NT2/D1 (cell line): ENCODE data around the gene UMAD1.

Experiments used
- SUZ12 ChIP-seq: IDR thresholded peaks from 2 replicates; pipeline ENCODE4 v1.6.1; 2011; ENCODE audit not compliant: insufficient read length, insufficient read depth; ENCODE audit errors: extremely low read depth
- YY1 ChIP-seq: IDR thresholded peaks from 2 replicates; pipeline ENCODE4 v1.6.1; 2011; ENCODE audit not compliant: insufficient read length, insufficient read depth
- ZNF274 ChIP-seq: IDR thresholded peaks from 2 replicates; pipeline ENCODE4 v1.6.1; 2011; ENCODE audit warnings: mild to moderate bottlenecking, low read depth, low read length

DNA sequence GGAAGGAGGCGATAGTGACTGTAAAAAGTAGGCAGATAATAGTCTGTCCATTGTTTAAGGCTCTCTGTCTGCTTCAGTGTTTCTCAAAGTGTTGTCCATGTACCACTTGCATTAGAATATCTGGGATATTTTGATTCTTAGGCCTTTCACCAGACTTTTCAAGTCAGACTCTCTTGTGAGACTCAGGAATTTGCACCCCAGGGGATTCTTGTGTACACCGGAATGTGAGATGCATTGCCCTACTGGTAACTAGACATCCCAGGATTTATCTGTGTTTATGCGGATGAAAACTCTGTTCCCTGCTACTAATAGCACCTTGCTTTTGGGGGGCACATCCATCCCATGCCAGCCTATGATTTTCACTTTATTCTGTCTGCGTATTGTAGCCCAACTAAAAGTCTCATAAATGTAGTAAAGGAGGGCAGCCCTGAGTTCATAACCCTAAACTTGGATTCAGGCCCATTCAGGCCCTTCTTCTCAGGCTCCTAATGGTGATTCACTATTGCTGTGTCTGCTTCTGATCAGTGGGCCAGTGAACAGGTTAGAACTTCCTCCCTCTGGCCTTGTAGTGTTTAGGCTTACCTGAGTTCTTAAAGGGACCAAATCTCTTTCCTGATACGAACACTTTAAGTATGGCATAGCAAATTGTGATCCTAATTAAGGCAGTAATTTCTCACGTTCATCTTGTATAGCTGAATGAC is 149.6 kb downstream of the UMAD1 start:
- no peak for TF ChIP-seq ZNF274
- no peak for TF ChIP-seq YY1
- TF ChIP-seq SUZ12: no peak
